Measurements from ENCODE around the gene ENTPD7. TPM values are rescaled to one million over a fixed set of nuclear protein-coding genes. Genes with fewer than 3 reads are reported as not detected.

ENTPD7 gene
- total and polyA plus RNA-seq, 9 of the 15 experiments (the other 6 are each of a cell fraction or from before 2014, with no cell fraction given): 1.4 to 13.9 (median 8.5) TPM

- WGBS (ENCODE audit: insufficient coverage, low coverage, missing lambda C conversion rate): 13% methylated on average over 2 of the region's 2 CpGs
- intact Hi-C loops (cut with micrococcal nuclease): no loop called here
Observed at GRCh38 chr10:99647601-99648151, 11.6 kb upstream of the ENTPD7 start.

More at GRCh38 chr10:99647601-99648151, 11.6 kb upstream of the ENTPD7 start:
- CTCF ChIA-PET (ENCODE audit: low intra/inter-chr PET ratio): no interaction called here
- H3K9me1 ChIP-seq (ENCODE audit: control insufficient read depth, insufficient read depth, low read length): no peaks in the 10 kb centered on the region
- H3K9ac ChIP-seq (ENCODE audit: insufficient read depth in 1 of 2, low read depth in 2 of 2, low read length in 2 of 2): no peak overlapping the region
- 0 out of 5 replicates have a peak, but pooled peaks cover 0 to under 1% of the 10 kb centered on the region in 2 experiments for H3K4me1 ChIP-seq (replicated peaks in 1 of 2; ENCODE audit: control insufficient read depth in 2 of 2, insufficient read depth in 2 of 2, low read length in 2 of 2)
- H3K4me3 ChIP-seq: no peak overlapping the region
- no peak overlapping the region for H3K4me2 ChIP-seq (ENCODE audit: insufficient read depth, low read length)
- no peaks in the 10 kb centered on the region for H3K79me2 ChIP-seq (ENCODE audit: control insufficient read depth, insufficient read depth, low read length)
- no peaks in the 10 kb centered on the region for H4K20me1 ChIP-seq (replicated peaks; ENCODE audit: control insufficient read depth, insufficient read depth, low read length)
- no peaks in the 10 kb centered on the region for H3K27me3 ChIP-seq (ENCODE audit: control insufficient read depth in 2 of 2, insufficient read depth in 2 of 2, low read length in 2 of 2)
- BruUV-seq (replicated peaks): no TSS peak
- H3K27ac ChIP-seq (ENCODE audit: extremely low read depth, low read depth, low read length): no peak overlapping the region
- DNase-seq (ENCODE audit: extremely low read depth in 1 of 4, low spot score in 3 of 4): no peak
- in situ Hi-C loops (cut with MboI): no loop called here
- H3K36me3 ChIP-seq (ENCODE audit: control insufficient read depth, insufficient read depth, low read length): no peaks in the 10 kb centered on the region
- FAIRE-seq: no peak
- POLR2A ChIA-PET: interaction anchor here (0.8 kb wide), 1 partner anchor 217 kb away, joined by 4 read pairs; the partner anchor contains the start of gene GOT1
- no peaks in the 10 kb centered on the region for H3K9me3 ChIP-seq (replicated peaks; ENCODE audit: control insufficient read depth, insufficient read depth, low read depth, low read length)
- H2AFZ ChIP-seq (ENCODE audit: low read depth, low read length): no peak overlapping the region
- TF ChIP-seq PPARD (CRISPR knock-in tag; IDR thresholded peaks at IDR 0.05): no peak
- TF ChIP-seq U2AF2 (optimal IDR thresholded peaks at IDR 0.05; ENCODE audit: low read depth, low read length): no peak
- TF ChIP-seq ZNF41 (CRISPR knock-in tag; conservative IDR thresholded peaks at IDR 0.05): no peak
- no peak for TF ChIP-seq TRIM28 (IDR thresholded peaks at IDR 0.05)
- no peak for TF ChIP-seq GABPB2 (CRISPR knock-in tag; conservative IDR thresholded peaks at IDR 0.05)
- no peak for TF ChIP-seq ZNF395 (CRISPR knock-in tag; IDR thresholded peaks at IDR 0.05)
- no peak for TF ChIP-seq FOXJ3 (CRISPR knock-in tag; IDR thresholded peaks at IDR 0.05)
- TF ChIP-seq ZNF184 (CRISPR knock-in tag; IDR thresholded peaks at IDR 0.05): no peak
- TF ChIP-seq ZMIZ1 (IDR thresholded peaks at IDR 0.05; ENCODE audit: low read depth in 2 of 2, low read length in 2 of 2): no peak
- no peak for TF ChIP-seq CREB1 (IDR thresholded peaks at IDR 0.05)
- no peak for TF ChIP-seq CREB1 (CRISPR knock-in tag; IDR thresholded peaks at IDR 0.05)
- ATAC-seq: no peak
